Muscle of back (tissue), 11 donors: Measurements from ENCODE around the gene ESRRB. TPM values are rescaled to one million over a fixed set of nuclear protein-coding genes. Genes with fewer than 3 reads are reported as not detected.

Experiments
- DNase-seq, 3 donors: peaks; one replicate each; pipeline versions ENCODE4 v3.0.0 to v3.0.0-alpha.2; 2013
- polyA plus RNA-seq, 10 donors: library from polyadenylated mRNA; unstranded; fragments of 120-200 nt; gene quantifications; one replicate each; pipeline ENCODE4 v1.2.1, GENCODE V29; 2013; ENCODE audit not compliant: insufficient read length in 10 of 10

Gene ESRRB
- polyA plus RNA-seq, 10 donors: 2.1 to 4.8 (median 3.2) TPM

DNA sequence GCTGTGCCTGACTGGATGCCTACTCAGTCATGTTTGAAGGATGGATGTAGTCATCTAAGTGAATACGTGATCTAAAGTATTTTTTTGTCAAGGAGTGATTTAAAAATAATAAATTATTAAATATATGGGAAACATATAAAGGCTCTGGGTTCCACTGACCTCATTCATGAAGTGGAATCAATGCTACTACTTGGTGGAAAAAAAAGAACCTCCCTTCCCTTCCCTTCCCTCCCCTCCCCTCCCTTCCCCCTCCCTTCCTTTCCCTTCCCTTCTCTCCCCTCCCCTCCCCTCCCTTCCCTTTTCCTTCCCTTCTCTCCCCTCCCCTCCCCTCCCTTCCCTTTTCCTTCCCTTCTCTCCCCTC lies 162.7 kb downstream of the ESRRB start:
- no peak for DNase-seq

- DNase-seq: no peak
Observed at GRCh38 chr14:76539130-76539529, 163.2 kb downstream of the ESRRB start.

DNA sequence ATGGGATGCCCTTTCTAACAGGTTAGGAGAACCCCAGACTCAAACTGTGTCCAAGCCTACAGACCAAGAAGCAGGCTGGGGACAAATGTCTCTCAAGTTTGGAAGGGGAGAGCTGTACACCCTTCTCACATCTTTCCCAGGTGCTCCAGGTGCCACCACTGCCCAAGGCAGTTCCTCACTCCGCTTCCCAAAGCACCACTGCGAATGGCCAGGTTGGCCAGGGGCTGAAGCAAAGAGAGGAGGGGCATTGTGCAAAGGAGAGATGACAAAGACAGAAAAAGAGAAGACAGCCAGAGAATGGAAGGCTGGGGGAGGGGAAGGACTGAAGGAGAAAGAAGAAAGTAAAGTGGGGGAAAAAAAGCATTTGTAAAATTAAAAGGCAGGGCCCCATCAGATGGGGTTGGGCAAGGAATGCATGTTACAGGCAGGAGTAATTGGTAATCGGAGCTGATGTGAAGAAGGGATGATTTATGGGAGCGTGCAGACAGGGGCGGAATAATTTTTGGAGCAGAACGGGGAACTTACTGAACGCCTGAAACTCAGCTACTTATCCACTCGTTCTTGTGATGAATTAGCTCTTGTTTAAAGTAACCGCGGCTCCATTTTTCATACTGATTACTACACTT lies 165.8 kb downstream of the ESRRB start:
- DNase-seq: peak in 2 of 3 donors; percentile 2 to 42

GRCh38 chr14:76546426-76547221 lies 170.7 kb downstream of the ESRRB start:
- peak; percentile 7 to 23 (median 18) for DNase-seq

DNA sequence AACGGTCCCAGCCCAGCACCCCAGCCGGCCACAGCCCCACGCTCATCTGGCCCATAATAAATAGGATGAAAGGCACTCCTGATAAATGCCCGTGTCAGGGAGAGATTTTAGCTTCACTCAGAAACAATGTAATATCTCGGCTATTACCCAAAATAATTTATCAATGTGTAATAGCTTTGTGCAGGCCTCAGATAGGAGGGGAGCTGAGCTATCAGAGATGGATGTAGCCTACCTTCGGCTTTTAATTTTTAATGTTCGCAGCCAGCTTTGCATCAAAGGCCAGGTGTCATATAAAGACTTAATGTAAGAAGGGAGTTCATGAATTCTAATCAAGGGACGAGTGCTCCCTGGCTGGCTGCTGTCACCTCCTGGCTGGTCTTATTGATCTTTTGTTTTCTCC lies 171.9 kb downstream of the ESRRB start:
- no peak for DNase-seq

- DNase-seq: no peak
Observed at GRCh38 chr14:76550534-76550933, 174.6 kb downstream of the ESRRB start.

DNA sequence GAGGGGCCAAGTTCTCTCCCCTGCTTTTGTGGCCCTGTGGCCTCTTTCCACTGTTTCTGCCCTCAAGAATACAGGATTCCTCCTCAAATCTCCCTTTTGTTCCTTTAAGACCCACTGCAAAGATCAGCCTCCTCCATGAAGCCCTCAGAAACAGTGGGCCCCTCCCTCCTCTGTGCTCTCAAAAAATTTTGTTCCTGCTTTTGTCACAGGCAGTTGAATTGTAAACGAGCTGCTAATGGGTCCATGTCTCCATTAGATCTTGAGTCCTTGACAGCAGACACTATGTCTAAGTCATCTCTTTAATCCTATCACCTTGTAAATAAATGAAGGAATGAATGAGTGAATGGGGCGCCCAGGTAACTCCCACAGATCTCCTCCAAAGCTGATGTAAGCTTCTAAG lies 175.2 kb downstream of the ESRRB start:
- DNase-seq: no peak

Other genes with a start within 250 kb of the ESRRB start
- gene GPATCH2L, start 224.2 kb upstream of the ESRRB start, polyA plus RNA-seq: 10 to 100 TPM; 18.2 to 27.9 (median 23.1) TPM